HCT116 (cell line): Measurements from ENCODE around the gene ST8SIA2. TPM values are rescaled to one million over a fixed set of nuclear protein-coding genes. Genes with fewer than 3 reads are reported as not detected.

Source experiments
- ATAC-seq: fragments of 200-7000 bp; cut with Tn5 transposase; 2 replicates; pipeline ENCODE4 v1.9.1; 2020; ENCODE audit warnings: mild to moderate bottlenecking, moderate library complexity
- BruUV-seq: library from RNA; stranded (reverse); fragments of 400-500 nt; replicated peaks from 2 replicates; lab custom pipeline; 2021; lab: Mats Ljungman, UMichigan
- CTCF ChIA-PET: fragments of 300-600 bp; sonication (Branson Sonifier 250); formaldehyde crosslinking; loops from one replicate; lab custom pipeline; 2021; ENCODE audit warnings: antibody characterized with exemption; lab: Charles Lee
- POLR2A ChIA-PET: fragments of 300-600, 350-600 bp; sonication (Branson Sonifier 250); formaldehyde crosslinking; loops from one replicate; lab custom pipeline; 2021; ENCODE audit warnings: antibody characterized with exemption; lab: Charles Lee
- RAD21 ChIA-PET, 2 experiments: fragments of 300-600 bp; sonication (Branson Sonifier 250); formaldehyde crosslinking; loops; one replicate each; lab custom pipeline; 2023; ENCODE audit warnings: low total read pairs in 2 of 2; ENCODE audit not compliant: uncharacterized antibody in 2 of 2, unreplicated experiment in 2 of 2, low non-redundant PET in 1 of 2; lab: Charles Lee
- DNase-seq: peaks from one replicate; pipeline ENCODE4 v3.0.0-alpha.2; 2010; ENCODE audit warnings: low read depth, low spot score
- H2AFZ ChIP-seq: fragments of 200-600 bp; shearing (Covaris generic), sonication (generic); 2 replicates; pipeline ENCODE4 v1.6.1; 2017; ENCODE audit warnings: low read depth, mixed run types, mixed read lengths, antibody characterized with exemption, low read length; ENCODE audit not compliant: poor library complexity, severe bottlenecking
- H3K27ac ChIP-seq: 2 replicates; pipeline ENCODE4 v1.5.1; 2012; ENCODE audit warnings: low read depth, low read length
- H3K27me3 ChIP-seq: fragments of 200-600 bp; sonication (generic); 2 replicates; pipeline ENCODE4 v1.6.1; 2016; ENCODE audit warnings: mixed run types, low read length, mixed read lengths; ENCODE audit not compliant: insufficient read depth
- H3K36me3 ChIP-seq, 2 experiments: fragments of 200-500 bp in 1 of 2; fragments of 200-600 bp in 1 of 2; sonication (Bioruptor generic) in 1 of 2; sonication (generic) in 1 of 2; 2 replicates each; pipeline versions ENCODE4 v1.5.1 to v1.6.1; 2014 to 2016; ENCODE audit warnings: low read length in 2 of 2, inconsistent platforms in 1 of 2, mixed read lengths in 1 of 2, mixed run types in 1 of 2; ENCODE audit not compliant: insufficient read depth in 2 of 2, control insufficient read depth in 1 of 2
- H3K4me1 ChIP-seq, 2 experiments: fragments of 200-600 bp in 1 of 2; sonication (generic) in 1 of 2; 2 replicates each; pipeline versions ENCODE4 v1.5.1 to v1.6.1; 2012 to 2017; ENCODE audit warnings: low read length in 2 of 2, inconsistent platforms in 1 of 2, mild to moderate bottlenecking in 1 of 2, mixed read lengths in 1 of 2, mixed run types in 1 of 2, moderate library complexity in 1 of 2; ENCODE audit not compliant: insufficient read depth in 2 of 2, control insufficient read depth in 1 of 2
- H3K4me2 ChIP-seq: fragments of 200-600 bp; sonication (generic); 2 replicates; pipeline ENCODE4 v1.6.1; 2017; ENCODE audit warnings: mixed run types, low read length, mixed read lengths
- H3K4me3 ChIP-seq, 2 experiments: fragments of 200-600 bp in 1 of 2; sonication (generic) in 1 of 2; replicated peaks in 1 of 2; 2 replicates each; pipeline ENCODE4 v1.5.1; 2011 to 2016; ENCODE audit warnings: low read length in 2 of 2, control low read depth in 1 of 2, low read depth in 1 of 2, mild to moderate bottlenecking in 1 of 2, mixed read lengths in 1 of 2, mixed run types in 1 of 2
- H3K79me2 ChIP-seq: fragments of 200-600 bp; sonication (generic); 2 replicates; pipeline ENCODE4 v1.6.1; 2017; ENCODE audit warnings: mild to moderate bottlenecking, mixed run types, low read length, moderate library complexity, mixed read lengths; ENCODE audit not compliant: insufficient read depth
- H3K9ac ChIP-seq: fragments of 200-600 bp; sonication (generic); 2 replicates; pipeline ENCODE4 v1.6.1; 2016; ENCODE audit warnings: low read length, mixed read lengths
- H3K9me2 ChIP-seq: fragments of 200-600 bp; sonication (generic), shearing (Covaris generic); 2 replicates; pipeline ENCODE4 v1.6.1; 2017; ENCODE audit warnings: mixed run types, mild to moderate bottlenecking, moderate library complexity; ENCODE audit not compliant: insufficient read depth
- H3K9me3 ChIP-seq, 2 experiments: fragments of 200-500 bp in 1 of 2; fragments of 200-600 bp in 1 of 2; sonication (Bioruptor generic) in 1 of 2; sonication (generic) in 1 of 2; 2 replicates each; pipeline ENCODE4 v1.6.1; 2014 to 2017; ENCODE audit warnings: low read length in 2 of 2, mixed read lengths in 2 of 2, inconsistent platforms in 1 of 2, low read depth in 1 of 2, mild to moderate bottlenecking in 1 of 2, mixed run types in 1 of 2, moderate library complexity in 1 of 2; ENCODE audit not compliant: control insufficient read depth in 1 of 2, insufficient read depth in 1 of 2
- H4K20me1 ChIP-seq: fragments of 200-600 bp; sonication (generic), shearing (Covaris generic); 2 replicates; pipeline ENCODE4 v1.6.1; 2017; ENCODE audit warnings: mixed run types, mild to moderate bottlenecking, moderate library complexity; ENCODE audit not compliant: insufficient read depth
- CBX3 ChIP-seq: IDR thresholded peaks from 2 replicates; pipeline ENCODE4 v1.6.1; 2012; ENCODE audit warnings: low read depth
- CEBPB ChIP-seq: IDR thresholded peaks from 2 replicates; pipeline ENCODE4 v1.6.1; 2012; ENCODE audit warnings: low read depth
- ELF1 ChIP-seq: IDR thresholded peaks from 2 replicates; pipeline ENCODE4 v1.6.1; 2012; ENCODE audit warnings: low read depth, borderline replicate concordance
- EZH2 ChIP-seq: fragments of 200-600 bp; sonication (generic); IDR thresholded peaks from 2 replicates; pipeline ENCODE4 v1.6.1; 2017; ENCODE audit warnings: antibody characterized with exemption, mixed run types
- EZH2phosphoT487 ChIP-seq: fragments of 200-600 bp; IDR thresholded peaks from 2 replicates; pipeline ENCODE4 v1.6.1; 2018; ENCODE audit warnings: antibody characterized with exemption, borderline replicate concordance
- JUND ChIP-seq: IDR thresholded peaks from 2 replicates; pipeline ENCODE4 v1.6.1; 2012
- REST ChIP-seq: IDR thresholded peaks from 2 replicates; pipeline ENCODE4 v1.6.1; 2012; ENCODE audit warnings: low read depth
- SIN3A ChIP-seq: IDR thresholded peaks from 2 replicates; pipeline ENCODE4 v1.6.1; 2012; ENCODE audit warnings: low read depth
- SP1 ChIP-seq: IDR thresholded peaks from 2 replicates; pipeline ENCODE4 v1.6.1; 2012; ENCODE audit warnings: low read depth
- TCF7L2 ChIP-seq: IDR thresholded peaks from 2 replicates; pipeline ENCODE4 v1.7.0; 2011; ENCODE audit warnings: borderline replicate concordance, inconsistent platforms; ENCODE audit not compliant: insufficient read depth, insufficient read length; ENCODE audit errors: extremely low read depth
- ZFX ChIP-seq: fragments of 450-650 bp; IDR thresholded peaks from 2 replicates; pipeline ENCODE4 v1.6.1; 2017
- ZNF274 ChIP-seq: fragments of 200-500 bp; sonication (Bioruptor generic); IDR thresholded peaks from 2 replicates; pipeline ENCODE4 v1.6.1; 2014; ENCODE audit warnings: mild to moderate bottlenecking, low read depth, low read length, inconsistent platforms
- intact Hi-C: fragments of 100-400 bp; cut with micrococcal nuclease; formaldehyde crosslinking; loops from 2 replicates; pipeline ENCODE4 v1.10.0; 2022
- total RNA-seq: library from RNA; stranded (reverse); gene quantifications from one replicate; pipeline ENCODE4 v1.2.1, GENCODE V29; 2021; ENCODE audit not compliant: unreplicated experiment
- TF ChIP-seq, protein P1 (sequence below): IDR thresholded peaks from 2 replicates; pipeline ENCODE4 v1.6.1; 2011; ENCODE audit warnings: mild to moderate bottlenecking, low read length, moderate library complexity; ENCODE audit not compliant: insufficient replicate concordance; ENCODE audit errors: extremely low read depth
- TF ChIP-seq, protein P2 (sequence below): IDR thresholded peaks from 2 replicates; pipeline ENCODE4 v1.6.1; 2012

ST8SIA2 gene
- total RNA-seq, 1 experiment from 2014 or later, result not detected

- Histone ChIP-seq H3K4me1 (peaks cover 0 to 5% of the 10 kb centered on the region in 2 experiments; a peak in 2 of 4 replicates), H3K9me3 (no peaks in the 10 kb centered on the region), H3K9me2 (no peaks in the 10 kb centered on the region), H4K20me1 (no peaks in the 10 kb centered on the region), H3K27me3 (peaks cover 29% of the 10 kb centered on the region; the same call in 1 of the 2 replicates), H2AFZ (no peak overlapping the region), H3K27ac (no peak overlapping the region), H3K4me3 (no peak overlapping the region), H3K4me2 (0 out of 2 replicates have a peak overlapping the region, but pooled peaks have one; percentile 25), H3K79me2 (no peaks in the 10 kb centered on the region), H3K36me3 (no peaks in the 10 kb centered on the region), H3K9ac (no peak overlapping the region)
- RAD21 ChIA-PET, result no interaction called here
- POLR2A ChIA-PET, result no interaction called here
- no TSS peak for BruUV-seq
- intact Hi-C loops, result no loop called here
- CTCF ChIA-PET, result interaction anchor here (0.7 to 1.5 kb wide), 3 partner anchors 14 to 286 kb away, joined by 3 read pairs; no protein-coding TSS in a partner anchor
- TF ChIP-seq TCF7L2, result no peak
- TF ChIP-seq, protein P1, sequence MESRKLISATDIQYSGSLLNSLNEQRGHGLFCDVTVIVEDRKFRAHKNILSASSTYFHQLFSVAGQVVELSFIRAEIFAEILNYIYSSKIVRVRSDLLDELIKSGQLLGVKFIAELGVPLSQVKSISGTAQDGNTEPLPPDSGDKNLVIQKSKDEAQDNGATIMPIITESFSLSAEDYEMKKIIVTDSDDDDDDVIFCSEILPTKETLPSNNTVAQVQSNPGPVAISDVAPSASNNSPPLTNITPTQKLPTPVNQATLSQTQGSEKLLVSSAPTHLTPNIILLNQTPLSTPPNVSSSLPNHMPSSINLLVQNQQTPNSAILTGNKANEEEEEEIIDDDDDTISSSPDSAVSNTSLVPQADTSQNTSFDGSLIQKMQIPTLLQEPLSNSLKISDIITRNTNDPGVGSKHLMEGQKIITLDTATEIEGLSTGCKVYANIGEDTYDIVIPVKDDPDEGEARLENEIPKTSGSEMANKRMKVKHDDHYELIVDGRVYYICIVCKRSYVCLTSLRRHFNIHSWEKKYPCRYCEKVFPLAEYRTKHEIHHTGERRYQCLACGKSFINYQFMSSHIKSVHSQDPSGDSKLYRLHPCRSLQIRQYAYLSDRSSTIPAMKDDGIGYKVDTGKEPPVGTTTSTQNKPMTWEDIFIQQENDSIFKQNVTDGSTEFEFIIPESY, result no peak
- TF ChIP-seq REST, result no peak
- TF ChIP-seq SIN3A, result no peak
- TF ChIP-seq EZH2, result no peak
- TF ChIP-seq SP1, result no peak
- no peak for TF ChIP-seq ZFX
- TF ChIP-seq, protein P2, sequence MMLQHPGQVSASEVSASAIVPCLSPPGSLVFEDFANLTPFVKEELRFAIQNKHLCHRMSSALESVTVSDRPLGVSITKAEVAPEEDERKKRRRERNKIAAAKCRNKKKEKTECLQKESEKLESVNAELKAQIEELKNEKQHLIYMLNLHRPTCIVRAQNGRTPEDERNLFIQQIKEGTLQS, result no peak
- no peak for TF ChIP-seq ELF1
- TF ChIP-seq ZNF274, result no peak
- no peak for TF ChIP-seq CEBPB
- no peak for TF ChIP-seq EZH2phosphoT487
- TF ChIP-seq JUND, result no peak
- no peak for TF ChIP-seq CBX3
- no peak for DNase-seq
- ATAC-seq, result peak; percentile 65
Observed at GRCh38 chr15:92377083-92377789, 16.4 kb upstream of the ST8SIA2 start.
